T-cell (primary cell): ENCODE data around the gene ZNF143. TPM values are rescaled to one million over a fixed set of nuclear protein-coding genes. Genes with fewer than 3 reads are reported as not detected.

Experiments used
- total RNA-seq, 35 experiments: library from RNA in 6 of 35; stranded (reverse) in 6 of 35; fragments of 120-200 nt in 1 of 35; gene quantifications; one replicate each; pipeline versions ENCODE4 v1.2.1 to v1.2.4 and lab custom pipeline; 2013 to 2026

ZNF143 gene
- total RNA-seq, 5 donors from 2014 or later (not counting 1 experiment from before 2014, with no cell fraction given): 30.1 to 51.2 (median 46.3) TPM

Other genes starting within 250 kb of the ZNF143 start
- 100 to 1,000 TPM in 2 of 5 donors, 10 to 100 TPM in 3; 57.8 to 151 (median 84.2) TPM for gene DENND5A, start 195.7 kb upstream of the ZNF143 start, total RNA-seq
- gene TMEM41B, start 146.4 kb upstream of the ZNF143 start, total RNA-seq: 10 to 100 TPM; 29.0 to 55.6 (median 42.7) TPM
- 10 to 100 TPM; 53.3 to 72.8 (median 61.2) TPM for gene IPO7, start 76.4 kb upstream of the ZNF143 start, total RNA-seq
- gene WEE1, start 112.7 kb downstream of the ZNF143 start, total RNA-seq: 10 to 100 TPM in 1 of 5 donors, 1 to 10 TPM in 4; 3.8 to 13.5 (median 6.2) TPM
- gene SWAP70, start 203.1 kb downstream of the ZNF143 start, total RNA-seq: 10 to 100 TPM in 1 of 5 donors, 1 to 10 TPM in 4; 4.5 to 14.3 (median 7.3) TPM